Naive B cell (primary cell): ENCODE results near the gene RARRES1. TPM values are rescaled to one million over a fixed set of nuclear protein-coding genes. Genes with fewer than 3 reads are reported as not detected.

Experiments used
- ATAC-seq, 2 donors: fragments of 150-1000 bp; cut with Tn5 transposase; 2 replicates each; pipeline ENCODE4 v1.10.0; 2021; ENCODE audit warnings: low read depth in 2 of 2, mild to moderate bottlenecking in 2 of 2, moderate library complexity in 2 of 2
- DNase-seq: peaks from one replicate; pipeline ENCODE4 v3.0.0; 2022
- H3K27ac Mint-ChIP-seq, 6 donors: one replicate each; pipeline ENCODE4 v1.8.0; 2020 to 2022; ENCODE audit warnings: mild to moderate bottlenecking in 6 of 6, mixed read lengths in 6 of 6, moderate library complexity in 5 of 6, inconsistent platforms in 2 of 6
- H3K27me3 Mint-ChIP-seq, 3 donors: one replicate each; pipeline ENCODE4 v1.8.0; 2021 to 2022; ENCODE audit warnings: mixed read lengths in 3 of 3, mild to moderate bottlenecking in 1 of 3
- H3K36me3 Mint-ChIP-seq, 2 donors: one replicate each; pipeline ENCODE4 v1.8.0; 2020 to 2022; ENCODE audit warnings: mixed read lengths in 2 of 2, inconsistent platforms in 1 of 2, mild to moderate bottlenecking in 1 of 2
- H3K4me1 Mint-ChIP-seq, 3 donors: one replicate each; pipeline ENCODE4 v1.8.0; 2020 to 2022; ENCODE audit warnings: mixed read lengths in 3 of 3, inconsistent platforms in 1 of 3, mild to moderate bottlenecking in 1 of 3, moderate library complexity in 1 of 3
- H3K4me3 Mint-ChIP-seq, 8 donors: one replicate each; pipeline ENCODE4 v1.8.0; 2020 to 2022; ENCODE audit warnings: mild to moderate bottlenecking in 8 of 8, mixed read lengths in 8 of 8, moderate library complexity in 8 of 8, inconsistent platforms in 2 of 8
- H3K9me3 Mint-ChIP-seq, 7 donors: one replicate each; pipeline ENCODE4 v1.8.0; 2020 to 2022; ENCODE audit warnings: mixed read lengths in 7 of 7, mild to moderate bottlenecking in 5 of 7, inconsistent platforms in 2 of 7, moderate library complexity in 1 of 7
- polyA plus RNA-seq, 6 donors: library from polyadenylated mRNA; unstranded; fragments of 300-500 nt; fragmentation: Illumina TruSeq; gene quantifications; one replicate each; pipeline ENCODE4 v1.2.3, GENCODE V29; 2021; ENCODE audit warnings: low read depth in 6 of 6

Gene RARRES1
- polyA plus RNA-seq, 6 donors from 2014 or later, result not detected

DNA sequence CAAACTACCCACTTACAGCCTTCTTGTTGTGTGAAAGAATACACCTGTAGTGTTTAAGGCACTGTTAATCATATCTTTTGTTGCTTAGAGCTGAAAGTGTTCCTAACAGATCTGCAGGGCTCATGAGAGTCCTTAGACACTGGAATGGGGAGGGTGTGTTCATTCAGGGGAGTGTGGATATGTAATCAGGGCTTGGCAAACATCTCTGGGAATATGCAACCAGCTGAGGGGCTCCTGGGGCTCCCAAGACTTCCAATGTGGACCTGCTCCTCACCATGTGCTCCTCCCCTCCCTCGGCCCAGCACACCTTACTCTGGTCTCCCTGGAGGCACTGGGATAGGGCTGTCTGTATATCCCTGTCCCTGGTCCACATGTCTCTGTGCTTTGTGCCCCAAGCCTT is 39.3 kb upstream of the RARRES1 start:
- no peaks in the 10 kb centered on the region for H3K4me1 Mint-ChIP-seq
- no peaks in the 10 kb centered on the region for H3K9me3 Mint-ChIP-seq
- peaks cover 0 to 3% (median 0%) of the 10 kb centered on the region in 3 donors for H3K27me3 Mint-ChIP-seq
- peak overlapping the region in 1 of 6 donors; percentile 40 for H3K27ac Mint-ChIP-seq
- no peaks in the 10 kb centered on the region for H3K36me3 Mint-ChIP-seq
- H3K4me3 Mint-ChIP-seq, result no peak overlapping the region
- DNase-seq, result no peak
- ATAC-seq, result no peak

GRCh38 chr3:158770741-158771350 is 38.6 kb upstream of the RARRES1 start:
- DNase-seq (no peak), ATAC-seq (no peak)
- H3K36me3 Mint-ChIP-seq, result no peaks in the 10 kb centered on the region
- H3K27me3 Mint-ChIP-seq, result peaks cover 0 to 8% (median 0%) of the 10 kb centered on the region in 3 donors
- no peak overlapping the region for H3K4me3 Mint-ChIP-seq
- H3K9me3 Mint-ChIP-seq, result no peaks in the 10 kb centered on the region
- no peak overlapping the region for H3K27ac Mint-ChIP-seq
- H3K4me1 Mint-ChIP-seq, result no peaks in the 10 kb centered on the region

- Mint-ChIP-seq H3K4me3 (no peak overlapping the region), H3K4me1 (no peaks in the 10 kb centered on the region), H3K27ac (no peak overlapping the region), H3K27me3 (peaks cover 0 to 8% (median 0%) of the 10 kb centered on the region in 3 donors), H3K9me3 (no peaks in the 10 kb centered on the region), H3K36me3 (no peaks in the 10 kb centered on the region)
- no peak for ATAC-seq
- no peak for DNase-seq
Observed at GRCh38 chr3:158769952-158770740, 37.9 kb upstream of the RARRES1 start.

- H3K27me3 Mint-ChIP-seq, result peaks cover 0 to 8% (median 0%) of the 10 kb centered on the region in 3 donors
- H3K36me3 Mint-ChIP-seq, result no peaks in the 10 kb centered on the region
- DNase-seq (no peak), ATAC-seq (no peak)
- H3K4me1 Mint-ChIP-seq, result no peaks in the 10 kb centered on the region
- no peak overlapping the region for H3K27ac Mint-ChIP-seq
- no peak overlapping the region for H3K4me3 Mint-ChIP-seq
- no peaks in the 10 kb centered on the region for H3K9me3 Mint-ChIP-seq
Observed at GRCh38 chr3:158769549-158769948, 37.3 kb upstream of the RARRES1 start.

GRCh38 chr3:158768881-158769543 is 36.8 kb upstream of the RARRES1 start:
- Mint-ChIP-seq H3K9me3 (no peaks in the 10 kb centered on the region), H3K27ac (no peak overlapping the region), H3K36me3 (no peaks in the 10 kb centered on the region), H3K4me3 (no peak overlapping the region), H3K4me1 (no peaks in the 10 kb centered on the region), H3K27me3 (peaks cover 0 to 8% (median 0%) of the 10 kb centered on the region in 3 donors)
- no peak for ATAC-seq
- no peak for DNase-seq

GRCh38 chr3:158768361-158768787 is 36.1 kb upstream of the RARRES1 start:
- H3K27me3 Mint-ChIP-seq, result peaks cover 0 to 8% (median 0%) of the 10 kb centered on the region in 3 donors
- H3K4me3 Mint-ChIP-seq, result no peak overlapping the region
- DNase-seq, result no peak
- no peaks in the 10 kb centered on the region for H3K36me3 Mint-ChIP-seq
- no peaks in the 10 kb centered on the region for H3K4me1 Mint-ChIP-seq
- no peak for ATAC-seq
- no peaks in the 10 kb centered on the region for H3K9me3 Mint-ChIP-seq
- H3K27ac Mint-ChIP-seq, result no peak overlapping the region

GRCh38 chr3:158766364-158766763 is 34.1 kb upstream of the RARRES1 start:
- Mint-ChIP-seq H3K27ac (peak overlapping the region in 1 of 6 donors; percentile 1), H3K9me3 (no peaks in the 10 kb centered on the region), H3K36me3 (no peaks in the 10 kb centered on the region), H3K27me3 (peaks cover 0 to 8% (median 0%) of the 10 kb centered on the region in 3 donors), H3K4me1 (no peaks in the 10 kb centered on the region), H3K4me3 (no peak overlapping the region)
- DNase-seq (no peak), ATAC-seq (no peak)

DNA sequence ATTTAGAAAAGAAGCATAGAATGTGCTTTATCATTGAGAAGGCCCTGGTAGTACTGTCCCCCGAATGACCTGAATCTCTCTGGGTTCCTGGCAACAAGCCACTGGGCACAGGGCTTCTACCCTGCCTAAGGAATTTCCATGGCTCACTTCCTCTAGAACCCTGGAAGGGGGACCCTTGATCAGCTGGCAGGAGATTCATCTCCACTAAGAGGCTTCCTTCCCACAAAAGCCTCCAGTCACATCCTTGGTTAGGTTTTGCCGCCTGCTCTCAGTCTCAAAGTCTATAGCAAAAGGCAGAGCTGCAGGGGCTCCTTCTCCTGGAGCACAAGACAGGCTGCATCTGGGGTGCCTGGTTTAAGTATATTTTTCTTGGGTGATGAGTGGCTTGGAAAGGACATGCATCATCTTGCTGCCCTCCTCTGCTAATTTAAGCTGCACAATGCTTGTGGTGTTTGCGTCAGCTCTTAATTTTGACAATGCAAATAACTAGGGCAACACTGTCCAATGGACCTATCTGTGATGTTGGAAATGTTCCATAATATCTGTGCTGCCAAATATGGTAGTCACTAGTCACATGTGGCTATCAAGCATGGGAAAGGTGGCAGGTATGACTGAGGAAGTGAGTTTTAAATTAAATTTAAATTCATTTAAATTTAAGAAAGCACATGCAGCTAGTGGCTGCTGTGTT is 33.4 kb upstream of the RARRES1 start:
- no peaks in the 10 kb centered on the region for H3K36me3 Mint-ChIP-seq
- peaks cover 0 to 8% (median 0%) of the 10 kb centered on the region in 3 donors for H3K27me3 Mint-ChIP-seq
- H3K4me3 Mint-ChIP-seq, result no peak overlapping the region
- ATAC-seq (no peak), DNase-seq (no peak)
- no peaks in the 10 kb centered on the region for H3K4me1 Mint-ChIP-seq
- H3K27ac Mint-ChIP-seq, result no peak overlapping the region
- no peaks in the 10 kb centered on the region for H3K9me3 Mint-ChIP-seq

- no peaks in the 10 kb centered on the region for H3K9me3 Mint-ChIP-seq
- H3K27me3 Mint-ChIP-seq, result peaks cover 0 to 8% (median 0%) of the 10 kb centered on the region in 3 donors
- DNase-seq (no peak), ATAC-seq (no peak)
- H3K27ac Mint-ChIP-seq, result no peak overlapping the region
- H3K4me1 Mint-ChIP-seq, result no peaks in the 10 kb centered on the region
- H3K36me3 Mint-ChIP-seq, result no peaks in the 10 kb centered on the region
- H3K4me3 Mint-ChIP-seq, result no peak overlapping the region
Observed at GRCh38 chr3:158763421-158763820, 31.2 kb upstream of the RARRES1 start.

DNA sequence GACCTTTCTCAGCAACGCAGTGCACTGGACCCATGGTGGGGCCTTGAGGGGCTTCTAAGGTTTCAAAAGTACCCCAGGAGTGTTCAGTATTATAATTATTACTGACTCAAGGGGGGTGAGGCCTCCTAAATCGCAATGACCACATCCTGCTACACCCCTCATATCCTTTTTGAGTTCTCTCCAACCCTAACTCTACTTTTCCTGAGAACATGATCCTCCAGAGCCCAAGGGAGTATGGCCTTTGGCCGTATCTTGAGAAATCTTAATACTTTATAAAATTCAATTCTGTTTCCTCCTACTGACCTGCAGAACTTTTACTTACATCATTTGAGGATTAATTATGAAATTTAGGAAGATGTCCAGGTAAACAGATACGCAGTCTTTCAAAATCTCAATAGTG is 30.4 kb upstream of the RARRES1 start:
- no peak for ATAC-seq
- Mint-ChIP-seq H3K9me3 (no peaks in the 10 kb centered on the region), H3K4me3 (no peak overlapping the region), H3K27me3 (peaks cover 0 to 8% (median 0%) of the 10 kb centered on the region in 3 donors), H3K27ac (no peak overlapping the region), H3K4me1 (no peaks in the 10 kb centered on the region), H3K36me3 (no peaks in the 10 kb centered on the region)
- no peak for DNase-seq

- DNase-seq, result no peak
- ATAC-seq, result no peak
- no peaks in the 10 kb centered on the region for H3K9me3 Mint-ChIP-seq
- H3K4me3 Mint-ChIP-seq, result no peak overlapping the region
- H3K27me3 Mint-ChIP-seq, result peaks cover 0 to 2% (median 0%) of the 10 kb centered on the region in 3 donors
- no peak overlapping the region for H3K27ac Mint-ChIP-seq
- H3K4me1 Mint-ChIP-seq, result no peaks in the 10 kb centered on the region
- no peaks in the 10 kb centered on the region for H3K36me3 Mint-ChIP-seq
Observed at GRCh38 chr3:158761350-158761749, 29.1 kb upstream of the RARRES1 start.

- Mint-ChIP-seq H3K9me3 (no peaks in the 10 kb centered on the region), H3K4me1 (no peaks in the 10 kb centered on the region)
- no peak for ATAC-seq
Observed at GRCh38 chr3:158755421-158755820, 23.2 kb upstream of the RARRES1 start.

DNA sequence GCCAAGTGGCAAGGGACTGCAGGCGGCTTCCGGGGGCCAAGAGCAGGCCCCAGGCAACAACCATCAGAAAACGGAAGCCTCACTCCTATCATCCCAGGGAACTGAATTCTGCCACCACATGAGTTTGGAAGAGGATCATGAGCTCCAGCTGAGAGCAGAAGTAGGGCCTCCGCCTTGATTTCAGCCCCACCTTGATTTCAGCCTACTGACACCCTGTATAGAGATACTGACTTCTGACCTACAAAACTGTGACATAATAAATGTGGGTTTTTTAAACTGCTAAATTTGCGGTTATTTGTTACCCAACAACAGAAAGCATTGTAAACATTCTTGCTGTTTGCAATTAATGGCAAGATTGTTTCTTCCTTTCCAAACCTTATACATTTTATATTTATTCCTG is 21.6 kb upstream of the RARRES1 start:
- Mint-ChIP-seq H3K9me3 (no peaks in the 10 kb centered on the region), H3K4me3 (no peak overlapping the region), H3K4me1 (peaks cover 0 to 3% (median 0%) of the 10 kb centered on the region in 3 donors), H3K27ac (no peak overlapping the region), H3K27me3 (no peaks in the 10 kb centered on the region), H3K36me3 (peaks cover 0 to 11% of the 10 kb centered on the region in 2 donors)
- no peak for DNase-seq
- no peak for ATAC-seq

More at GRCh38 chr3:158755421-158755820, 23.2 kb upstream of the RARRES1 start:
- no peaks in the 10 kb centered on the region for H3K36me3 Mint-ChIP-seq
- H3K27ac Mint-ChIP-seq, result no peak overlapping the region
- no peak overlapping the region for H3K4me3 Mint-ChIP-seq
- no peaks in the 10 kb centered on the region for H3K27me3 Mint-ChIP-seq
- DNase-seq, result no peak
